SK-N-SH (cell line): ENCODE data around the gene CACNB3. TPM values are rescaled to one million over a fixed set of nuclear protein-coding genes. Genes with fewer than 3 reads are reported as not detected.

Experiments
- CTCF ChIA-PET: fragments of 300-600, 350-600 bp; formaldehyde crosslinking; extraction: SDS; loops from one replicate; lab custom pipeline; 2021; lab: Yijun Ruan, JAX
- POLR2A ChIA-PET: fragments of 350-600 bp; sonication (Branson Sonifier 250); formaldehyde crosslinking; extraction: SDS; loops from one replicate; lab custom pipeline; 2020; ENCODE audit warnings: antibody characterized with exemption, inconsistent platforms; lab: Yijun Ruan, JAX
- DNase-seq: peaks from one replicate; pipeline ENCODE4 v3.0.0; 2012
- H2AFZ ChIP-seq: fragments of 200-600 bp; sonication (generic); 2 replicates; pipeline ENCODE4 v1.8.1; 2016; ENCODE audit warnings: antibody characterized with exemption, mild to moderate bottlenecking, low read depth
- H3F3A ChIP-seq: fragments of 200-600 bp; sonication (generic); replicated peaks from 2 replicates; pipeline ENCODE3; 2016; ENCODE audit warnings: antibody characterized with exemption, mild to moderate bottlenecking; ENCODE audit not compliant: insufficient read depth
- H3K27ac ChIP-seq, 2 experiments: fragments of 200-500 bp in 1 of 2; fragments of 200-600 bp in 1 of 2; sonication (Bioruptor generic) in 1 of 2; sonication (generic), shearing (Covaris generic) in 1 of 2; 2 replicates each; pipeline versions ENCODE4 v1.5.1 to v1.6.1; 2014 to 2016; ENCODE audit warnings: low read depth in 2 of 2, inconsistent platforms in 1 of 2, low read length in 1 of 2, mild to moderate bottlenecking in 1 of 2, mixed read lengths in 1 of 2
- H3K27me3 ChIP-seq: fragments of 200-600 bp; sonication (generic), shearing (Covaris generic); 2 replicates; pipeline ENCODE4 v1.6.1; 2016; ENCODE audit warnings: mixed run types; ENCODE audit not compliant: insufficient read depth
- H3K36me3 ChIP-seq, 2 experiments: fragments of 200-500 bp in 1 of 2; fragments of 200-600 bp in 1 of 2; sonication (Bioruptor generic) in 1 of 2; sonication (generic) in 1 of 2; replicated peaks in 1 of 2; 2 replicates each; pipeline versions ENCODE3 to v1.5.1; 2014 to 2016; ENCODE audit warnings: low read length in 1 of 2, mild to moderate bottlenecking in 1 of 2; ENCODE audit not compliant: insufficient read depth in 2 of 2, control insufficient read depth in 1 of 2
- H3K4me1 ChIP-seq, 2 experiments: fragments of 200-500 bp in 1 of 2; fragments of 200-600 bp in 1 of 2; sonication (Bioruptor generic) in 1 of 2; sonication (generic), shearing (Covaris generic) in 1 of 2; 2 replicates each; pipeline versions ENCODE4 v1.5.1 to v1.6.1; 2014 to 2016; ENCODE audit warnings: low read depth in 1 of 2, low read length in 1 of 2, mixed run types in 1 of 2; ENCODE audit not compliant: insufficient read depth in 2 of 2, control insufficient read depth in 1 of 2
- H3K4me2 ChIP-seq: fragments of 200-600 bp; sonication (generic), shearing (Covaris generic); 2 replicates; pipeline ENCODE4 v1.6.1; 2017; ENCODE audit warnings: mixed run types
- H3K4me3 ChIP-seq, 2 experiments: fragments of 200-500 bp in 1 of 2; fragments of 200-600 bp in 1 of 2; sonication (Bioruptor generic) in 1 of 2; sonication (generic), shearing (Covaris generic) in 1 of 2; 2 replicates each; pipeline versions ENCODE4 v1.5.1 to v1.8.1; 2014 to 2016; ENCODE audit warnings: low read depth in 2 of 2, inconsistent platforms in 1 of 2, low read length in 1 of 2, mild to moderate bottlenecking in 1 of 2, mixed read lengths in 1 of 2, moderate library complexity in 1 of 2
- H3K79me2 ChIP-seq: fragments of 200-600 bp; sonication (generic); 2 replicates; pipeline ENCODE4 v1.8.1; 2017; ENCODE audit warnings: mild to moderate bottlenecking; ENCODE audit not compliant: insufficient read depth
- H3K9ac ChIP-seq: fragments of 200-600 bp; sonication (generic); 2 replicates; pipeline ENCODE4 v1.6.1; 2017; ENCODE audit warnings: mixed run types
- H3K9me2 ChIP-seq: fragments of 200-600 bp; sonication (generic); 2 replicates; pipeline ENCODE4 v1.6.1; 2017; ENCODE audit warnings: mixed run types
- H3K9me3 ChIP-seq: fragments of 200-600 bp; sonication (generic); 2 replicates; pipeline ENCODE4 v1.6.1; 2017; ENCODE audit warnings: mixed run types, mild to moderate bottlenecking, moderate library complexity
- H4K20me1 ChIP-seq: fragments of 200-600 bp; sonication (generic); 2 replicates; pipeline ENCODE4 v1.6.1; 2017; ENCODE audit warnings: mild to moderate bottlenecking, mixed run types; ENCODE audit not compliant: insufficient read depth
- CHD2 ChIP-seq: fragments of 150-350 bp; IDR thresholded peaks from 2 replicates; pipeline ENCODE4 v1.6.1; 2018; ENCODE audit warnings: low read length; ENCODE audit not compliant: partially characterized antibody
- EP300 ChIP-seq, 2 experiments: IDR thresholded peaks; 2 replicates each; pipeline versions ENCODE4 v1.4.0 to v1.6.1; 2012; ENCODE audit warnings: borderline replicate concordance in 1 of 2, low read depth in 1 of 2, low read length in 1 of 2
- FOXM1 ChIP-seq: IDR thresholded peaks from 2 replicates; pipeline ENCODE4 v1.4.0; 2012; ENCODE audit warnings: low read depth, mild to moderate bottlenecking
- JUND ChIP-seq: IDR thresholded peaks from 2 replicates; pipeline ENCODE4 v1.4.0; 2012
- NFIC ChIP-seq: IDR thresholded peaks from 2 replicates; pipeline ENCODE4 v1.4.0; 2012; ENCODE audit warnings: borderline replicate concordance
- NRF1 ChIP-seq: IDR thresholded peaks from 2 replicates; pipeline ENCODE4 v1.6.1; 2012; ENCODE audit warnings: low read depth, mild to moderate bottlenecking, low read length
- TAF1 ChIP-seq: IDR thresholded peaks from 2 replicates; pipeline ENCODE4 v1.6.1; 2012; ENCODE audit warnings: low read depth, mild to moderate bottlenecking, low read length, moderate library complexity, borderline replicate concordance
- TEAD4 ChIP-seq: IDR thresholded peaks from 2 replicates; pipeline ENCODE4 v1.4.0; 2012; ENCODE audit warnings: mild to moderate bottlenecking, borderline replicate concordance; ENCODE audit not compliant: insufficient read depth
- USF2 ChIP-seq: fragments of 150-350 bp; IDR thresholded peaks from 2 replicates; pipeline ENCODE4 v1.6.1; 2017; ENCODE audit warnings: antibody characterized with exemption, low read length, low read depth, borderline replicate concordance
- ZBTB33 ChIP-seq: IDR thresholded peaks from 2 replicates; pipeline ENCODE4 v1.4.0; 2012; ENCODE audit warnings: low read depth, borderline replicate concordance
- WGBS: methylation state at CpG from one replicate; pipeline ENCODE4 v1.1.6; 2017; ENCODE audit warnings: low lambda C conversion rate; 5-methylcytosine and 5-hydroxymethylcytosine counted together
- polyA plus RNA-seq, 3 experiments: library from polyadenylated mRNA; depleted of rRNA; stranded (reverse); fragments of >200 nt; gene quantifications; 2 replicates each; pipeline ENCODE4 v1.2.3, GENCODE V29; 2012

CACNB3 gene
- polyA plus RNA-seq, 1 of the 3 experiments (the other 2 are of a cell fraction) = 34.6 TPM

- 88% methylated on average over 3 of the region's 3 CpGs for WGBS
- no peaks in the 10 kb centered on the region for H3K36me3 ChIP-seq
These were observed 21.3 kb upstream of the CACNB3 start for GRCh38 chr12:48796976-48797375.

GRCh38 chr12:48800457-48800856 lies 17.8 kb upstream of the CACNB3 start:
- H4K20me1 ChIP-seq = no peaks in the 10 kb centered on the region
- H3K9ac ChIP-seq = no peak overlapping the region
- TF ChIP-seq FOXM1 = no peak
- TF ChIP-seq USF2 = no peak
- TF ChIP-seq CHD2 = no peak
- TF ChIP-seq JUND = no peak
- H3K9me3 ChIP-seq = no peaks in the 10 kb centered on the region
- CTCF ChIA-PET = interaction anchor here (11.9 to 15.6 kb wide), 2 partner anchors 13 to 45 kb away, joined by 118 to 234 read pairs; no protein-coding TSS in a partner anchor
- H2AFZ ChIP-seq = no peak overlapping the region
- no peaks in the 10 kb centered on the region for H3K27me3 ChIP-seq
- WGBS = 85% methylated on average over 13 of the region's 14 CpGs
- H3K4me2 ChIP-seq = no peak overlapping the region
- H3K79me2 ChIP-seq = no peaks in the 10 kb centered on the region
- H3K36me3 ChIP-seq = no peaks in the 10 kb centered on the region
- H3F3A ChIP-seq = peaks cover 11% of the 10 kb centered on the region
- no peak overlapping the region for H3K4me3 ChIP-seq
- no peak for DNase-seq
- H3K9me2 ChIP-seq = no peaks in the 10 kb centered on the region
- no peak overlapping the region for H3K27ac ChIP-seq
- POLR2A ChIA-PET = no interaction called here
- H3K4me1 ChIP-seq = no peaks in the 10 kb centered on the region; a peak in 1 of 4 replicates

More at GRCh38 chr12:48796976-48797375, 21.3 kb upstream of the CACNB3 start:
- DNase-seq = no peak
- Histone ChIP-seq H3K4me3 (no peak overlapping the region), H3K27me3 (no peaks in the 10 kb centered on the region), H2AFZ (no peak overlapping the region), H3K27ac (no peak overlapping the region), H4K20me1 (no peaks in the 10 kb centered on the region), H3K9me2 (no peaks in the 10 kb centered on the region), H3K9me3 (no peaks in the 10 kb centered on the region), H3K9ac (no peak overlapping the region), H3K4me2 (no peak overlapping the region), H3F3A (no peaks in the 10 kb centered on the region), H3K4me1 (no peaks in the 10 kb centered on the region; a peak in 1 of 4 replicates), H3K79me2 (no peaks in the 10 kb centered on the region)
- ChIA-PET POLR2A (no interaction called here), CTCF (interaction anchor here (1.2 to 15.6 kb wide), 12 partner anchors 10 to 115 kb away, joined by 3 to 234 read pairs (median 8); partner anchors contain the start of gene KANSL2)
- no peak for TF ChIP-seq TAF1
- no peak for TF ChIP-seq TEAD4
- no peak for TF ChIP-seq NFIC
- no peak for TF ChIP-seq ZBTB33
- no peak for TF ChIP-seq EP300 (IDR thresholded peaks at IDR 0.05; ENCODE audit: borderline replicate concordance in 1 of 2, low read depth in 1 of 2, low read length in 1 of 2)
- TF ChIP-seq NRF1 = no peak
